Esophagus muscularis mucosa (tissue), 4 donors: Measurements from ENCODE around the gene PDE4D. TPM values are rescaled to one million over a fixed set of nuclear protein-coding genes. Genes with fewer than 3 reads are reported as not detected.

Experiments
- DNase-seq: peaks from one replicate; pipeline ENCODE4 v3.0.0-alpha.2; 2017; ENCODE audit errors: extremely low spot score
- H3K27ac ChIP-seq, 4 donors: fragments of 200-600 bp; sonication (generic); replicated peaks in 1 of 4; 1 replicate in 3 of 4; 2 replicates in 1 of 4; pipeline ENCODE4 v1.5.1; 2016 to 2019; ENCODE audit warnings: mild to moderate bottlenecking in 1 of 4
- H3K27me3 ChIP-seq, 4 donors: fragments of 200-600 bp; sonication (generic); one replicate each; pipeline versions ENCODE4 v1.5.1 to v1.6.0; 2016 to 2019
- H3K36me3 ChIP-seq, 4 donors: fragments of 200-600 bp; sonication (generic); one replicate each; pipeline ENCODE4 v1.5.1; 2016 to 2019
- H3K4me1 ChIP-seq, 4 donors: fragments of 200-600 bp; sonication (generic); one replicate each; pipeline ENCODE4 v1.5.1; 2016 to 2019
- H3K4me3 ChIP-seq, 4 donors: fragments of 200-600 bp; sonication (generic); 1 replicate in 2 of 4; 2 replicates in 2 of 4; pipeline ENCODE4 v1.5.1; 2016 to 2019; ENCODE audit warnings: mild to moderate bottlenecking in 4 of 4, moderate library complexity in 1 of 4
- H3K9me3 ChIP-seq, 4 donors: fragments of 200-600 bp; sonication (generic); 1 replicate in 3 of 4; 2 replicates in 1 of 4; pipeline ENCODE4 v1.5.1; 2016 to 2019
- EP300 ChIP-seq: sonication (generic); formaldehyde crosslinking; IDR thresholded peaks from one replicate; pipeline ENCODE4 v1.6.1; 2017; ENCODE audit warnings: antibody characterized with exemption
- POLR2A ChIP-seq: fragments of 450-650 bp; IDR thresholded peaks from one replicate; pipeline ENCODE4 v1.6.1; 2017; ENCODE audit warnings: antibody characterized with exemption, moderate library complexity, mild to moderate bottlenecking, low read depth
- POLR2AphosphoS5 ChIP-seq, 2 donors: sonication (generic); formaldehyde crosslinking; IDR thresholded peaks; one replicate each; pipeline ENCODE4 v1.6.1; 2017; ENCODE audit warnings: antibody characterized with exemption in 2 of 2
- WGBS: methylation state at CpG from one replicate; pipeline ENCODE4 v1.1.5; 2018; 5-methylcytosine and 5-hydroxymethylcytosine counted together
- intact Hi-C: fragments of 100-400 bp; cut with DNase I; formaldehyde crosslinking; loops from one replicate; pipeline ENCODE4 v1.15.1; 2023
- total RNA-seq, 4 donors: library from RNA; depleted of rRNA; stranded (reverse); fragments of >200 nt; gene quantifications; one replicate each; pipeline versions ENCODE4 v1.1.0 to v1.2.1, GENCODE V29; 2016
- TF ChIP-seq, protein P1 (sequence below), 3 experiments: fragments of 200-600 bp in 2 of 3; fragments of 450-650 bp in 1 of 3; sonication (generic) in 2 of 3; IDR thresholded peaks; one replicate each; pipeline ENCODE4 v1.5.1; 2017 to 2019; ENCODE audit warnings: antibody characterized with exemption in 3 of 3, mild to moderate bottlenecking in 2 of 3, moderate library complexity in 1 of 3

The PDE4D gene
- total RNA-seq, 4 donors from 2014 or later, result 39.2 to 87.0 (median 50.2) TPM

DNA sequence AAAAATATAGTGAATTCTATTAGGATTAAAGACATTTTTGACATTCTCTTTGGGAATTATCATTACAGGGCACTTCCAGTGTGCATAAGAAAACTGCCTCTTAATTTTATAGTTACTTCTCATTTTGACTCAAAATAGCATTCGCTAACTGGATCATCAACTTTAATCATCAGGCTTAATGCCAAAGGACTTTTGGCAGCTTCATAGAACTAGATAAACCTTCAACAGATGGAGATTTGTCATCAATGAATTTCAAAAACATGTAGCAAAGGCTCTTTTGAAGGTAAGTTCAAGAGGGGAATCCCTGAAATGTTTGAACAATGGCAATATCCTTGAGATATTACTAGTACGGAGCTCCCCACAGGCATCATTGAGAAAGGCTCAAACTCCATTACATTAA, 447.2 kb downstream of the PDE4D start:
- Histone ChIP-seq H3K27ac (no peak overlapping the region), H3K4me3 (no peak overlapping the region), H3K9me3 (no peaks in the 10 kb centered on the region), H3K27me3 (no peaks in the 10 kb centered on the region), H3K36me3 (no peaks in the 10 kb centered on the region), H3K4me1 (no peaks in the 10 kb centered on the region)
- intact Hi-C loops, result no loop called here
- 63% methylated on average over 2 of the region's 2 CpGs for WGBS
- no peak for TF ChIP-seq EP300
- DNase-seq, result no peak

DNA sequence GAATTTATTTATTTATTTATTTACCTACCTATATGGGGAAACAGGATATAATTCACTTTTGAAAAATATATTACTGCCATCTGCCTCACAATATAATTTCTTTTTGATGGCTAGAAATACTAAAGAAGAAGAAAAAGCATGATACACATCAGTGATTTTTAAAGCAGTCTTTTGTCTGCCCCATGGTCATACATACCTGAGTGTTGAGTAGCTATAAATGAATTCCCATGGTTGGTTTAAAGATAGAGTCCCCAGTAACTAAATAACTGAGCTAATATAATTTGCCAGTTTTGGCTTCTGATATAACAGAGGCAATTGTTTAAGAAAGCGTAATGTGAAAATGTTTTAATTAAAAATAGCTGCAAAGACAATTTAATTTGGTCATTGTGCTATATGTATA, 447.8 kb downstream of the PDE4D start:
- no peaks in the 10 kb centered on the region for H3K36me3 ChIP-seq
- no peak overlapping the region for H3K27ac ChIP-seq
- no peaks in the 10 kb centered on the region for H3K27me3 ChIP-seq
- H3K4me3 ChIP-seq, result no peak overlapping the region
- WGBS, result 98% methylated on average over 1 of the region's 1 CpG
- H3K4me1 ChIP-seq, result no peaks in the 10 kb centered on the region
- DNase-seq, result no peak
- intact Hi-C loops, result no loop called here
- H3K9me3 ChIP-seq, result no peaks in the 10 kb centered on the region
- TF ChIP-seq POLR2AphosphoS5 (IDR thresholded peaks at IDR 0.05), result no peak
- no peak for TF ChIP-seq POLR2A
- TF ChIP-seq, protein P1, sequence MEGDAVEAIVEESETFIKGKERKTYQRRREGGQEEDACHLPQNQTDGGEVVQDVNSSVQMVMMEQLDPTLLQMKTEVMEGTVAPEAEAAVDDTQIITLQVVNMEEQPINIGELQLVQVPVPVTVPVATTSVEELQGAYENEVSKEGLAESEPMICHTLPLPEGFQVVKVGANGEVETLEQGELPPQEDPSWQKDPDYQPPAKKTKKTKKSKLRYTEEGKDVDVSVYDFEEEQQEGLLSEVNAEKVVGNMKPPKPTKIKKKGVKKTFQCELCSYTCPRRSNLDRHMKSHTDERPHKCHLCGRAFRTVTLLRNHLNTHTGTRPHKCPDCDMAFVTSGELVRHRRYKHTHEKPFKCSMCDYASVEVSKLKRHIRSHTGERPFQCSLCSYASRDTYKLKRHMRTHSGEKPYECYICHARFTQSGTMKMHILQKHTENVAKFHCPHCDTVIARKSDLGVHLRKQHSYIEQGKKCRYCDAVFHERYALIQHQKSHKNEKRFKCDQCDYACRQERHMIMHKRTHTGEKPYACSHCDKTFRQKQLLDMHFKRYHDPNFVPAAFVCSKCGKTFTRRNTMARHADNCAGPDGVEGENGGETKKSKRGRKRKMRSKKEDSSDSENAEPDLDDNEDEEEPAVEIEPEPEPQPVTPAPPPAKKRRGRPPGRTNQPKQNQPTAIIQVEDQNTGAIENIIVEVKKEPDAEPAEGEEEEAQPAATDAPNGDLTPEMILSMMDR (IDR thresholded peaks at IDR 0.05), result no peak
- TF ChIP-seq EP300, result no peak

DNA sequence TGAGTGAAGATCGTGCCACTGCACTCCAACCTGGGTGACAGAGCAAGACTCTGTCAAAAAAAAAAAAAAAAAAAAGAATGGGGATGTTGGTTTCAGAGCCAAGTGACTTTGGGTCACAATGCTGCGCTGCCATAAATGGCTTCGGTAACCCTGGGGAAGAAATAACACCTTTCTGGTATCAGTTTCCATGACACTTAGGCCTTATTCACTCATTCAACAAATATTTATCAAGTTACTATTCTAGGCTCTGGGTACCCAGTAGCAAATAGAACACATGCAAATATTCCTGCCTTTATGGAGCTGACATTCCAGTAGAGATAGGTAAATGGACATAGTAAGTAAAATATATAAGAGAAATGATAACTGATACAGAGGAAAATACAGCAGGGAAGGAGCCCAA, 454.2 kb downstream of the PDE4D start:
- no peak for DNase-seq
- Histone ChIP-seq H3K4me3 (no peak overlapping the region), H3K27ac (no peak overlapping the region), H3K9me3 (no peaks in the 10 kb centered on the region), H3K4me1 (no peaks in the 10 kb centered on the region), H3K36me3 (no peaks in the 10 kb centered on the region), H3K27me3 (no peaks in the 10 kb centered on the region)
- intact Hi-C loops, result no loop called here
- 98% methylated on average over 3 of the region's 3 CpGs for WGBS
- TF ChIP-seq, protein P1 (IDR thresholded peaks at IDR 0.05), result no peak
- TF ChIP-seq EP300 (no peak), POLR2A (no peak), POLR2AphosphoS5 (IDR thresholded peaks at IDR 0.05) (no peak)

DNA sequence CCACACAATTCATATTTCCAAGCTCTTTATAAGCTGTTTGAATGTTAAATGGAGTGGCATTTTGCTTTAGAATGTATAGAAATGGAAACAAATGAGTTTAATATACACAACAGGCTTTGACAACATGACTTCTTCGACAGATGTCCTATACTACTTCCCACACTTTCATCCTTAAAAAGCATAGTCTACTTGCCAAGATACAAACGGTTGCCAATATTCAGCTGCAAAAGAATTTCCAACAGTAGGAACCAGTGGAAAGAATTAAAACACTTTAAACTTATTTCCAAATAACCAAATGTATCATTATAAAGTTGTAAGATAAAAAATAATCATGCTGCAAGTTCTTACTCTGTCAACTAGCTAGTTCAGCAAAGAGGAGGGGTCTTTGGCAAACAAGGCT, 456.4 kb downstream of the PDE4D start:
- TF ChIP-seq, protein P1 (IDR thresholded peaks at IDR 0.05), result no peak
- TF ChIP-seq EP300 (no peak), POLR2AphosphoS5 (IDR thresholded peaks at IDR 0.05) (no peak), POLR2A (no peak)
- 36% methylated on average over 2 of the region's 2 CpGs for WGBS
- no peaks in the 10 kb centered on the region for H3K36me3 ChIP-seq
- no peaks in the 10 kb centered on the region for H3K27me3 ChIP-seq
- no peak overlapping the region for H3K4me3 ChIP-seq
- H3K9me3 ChIP-seq, result no peaks in the 10 kb centered on the region
- H3K27ac ChIP-seq, result no peak overlapping the region
- H3K4me1 ChIP-seq, result no peaks in the 10 kb centered on the region
- no peak for DNase-seq
- intact Hi-C loops, result no loop called here

DNA sequence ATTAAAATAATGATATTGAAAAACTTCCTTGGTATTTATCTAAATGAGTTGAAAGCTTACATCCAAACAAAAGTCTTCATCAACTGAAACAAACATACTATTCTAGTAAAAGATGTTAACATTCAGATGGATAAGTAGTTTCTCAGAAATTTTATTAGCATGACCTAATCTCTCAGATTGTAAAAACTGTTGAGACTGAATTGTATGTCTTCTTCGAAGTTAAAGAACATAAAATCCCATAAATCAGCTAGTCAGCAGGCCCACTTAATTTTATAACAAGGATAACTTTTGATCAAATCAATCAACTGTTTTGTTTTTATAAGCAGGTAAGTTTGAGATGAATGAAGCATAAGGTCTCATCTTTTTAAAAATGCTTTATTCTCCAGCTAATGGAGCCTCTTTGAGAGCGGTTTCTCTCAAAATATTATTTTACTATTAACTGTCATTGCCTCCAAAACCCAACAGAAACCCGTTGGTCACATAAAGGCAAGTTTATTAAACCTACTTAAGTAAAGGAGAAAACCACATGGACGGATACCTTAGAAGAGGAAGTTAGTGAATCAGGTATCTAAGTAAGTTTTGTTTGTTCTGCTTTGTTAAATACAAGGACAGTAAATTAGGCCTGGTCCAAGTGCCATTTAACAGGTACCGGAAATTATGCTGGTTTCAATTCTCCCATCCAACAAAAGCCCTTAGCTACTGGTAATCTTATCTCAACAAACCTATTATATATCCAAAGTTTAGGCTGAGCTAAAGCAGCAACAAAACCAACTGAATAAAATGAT, 457.0 kb downstream of the PDE4D start:
- H3K9me3 ChIP-seq, result no peaks in the 10 kb centered on the region
- H3K4me1 ChIP-seq, result no peaks in the 10 kb centered on the region
- no peaks in the 10 kb centered on the region for H3K36me3 ChIP-seq
- intact Hi-C loops, result no loop called here
- DNase-seq, result no peak
- H3K4me3 ChIP-seq, result no peak overlapping the region
- H3K27me3 ChIP-seq, result no peaks in the 10 kb centered on the region
- WGBS, result 86% methylated on average over 5 of the region's 5 CpGs
- TF ChIP-seq, protein P1 (IDR thresholded peaks at IDR 0.05), result no peak
- TF ChIP-seq POLR2A, result no peak
- no peak for TF ChIP-seq EP300
- TF ChIP-seq POLR2AphosphoS5 (IDR thresholded peaks at IDR 0.05), result no peak
- no peak overlapping the region for H3K27ac ChIP-seq
